NCI-H1436 treated with DMSO at 0.1 percent for 48 hours (cell line): ENCODE measurements around the gene COG2.
"Not testable (repeated sequence)": the region's sequence is repeated elsewhere in the genome, so short reads cannot be mapped to it uniquely, and the experiment has no call there.

Experiments used
- DNase-seq: peaks from one replicate; lab custom pipeline; 2025; lab: John Stamatoyannopoulos, UW

COG2 gene, protein sequence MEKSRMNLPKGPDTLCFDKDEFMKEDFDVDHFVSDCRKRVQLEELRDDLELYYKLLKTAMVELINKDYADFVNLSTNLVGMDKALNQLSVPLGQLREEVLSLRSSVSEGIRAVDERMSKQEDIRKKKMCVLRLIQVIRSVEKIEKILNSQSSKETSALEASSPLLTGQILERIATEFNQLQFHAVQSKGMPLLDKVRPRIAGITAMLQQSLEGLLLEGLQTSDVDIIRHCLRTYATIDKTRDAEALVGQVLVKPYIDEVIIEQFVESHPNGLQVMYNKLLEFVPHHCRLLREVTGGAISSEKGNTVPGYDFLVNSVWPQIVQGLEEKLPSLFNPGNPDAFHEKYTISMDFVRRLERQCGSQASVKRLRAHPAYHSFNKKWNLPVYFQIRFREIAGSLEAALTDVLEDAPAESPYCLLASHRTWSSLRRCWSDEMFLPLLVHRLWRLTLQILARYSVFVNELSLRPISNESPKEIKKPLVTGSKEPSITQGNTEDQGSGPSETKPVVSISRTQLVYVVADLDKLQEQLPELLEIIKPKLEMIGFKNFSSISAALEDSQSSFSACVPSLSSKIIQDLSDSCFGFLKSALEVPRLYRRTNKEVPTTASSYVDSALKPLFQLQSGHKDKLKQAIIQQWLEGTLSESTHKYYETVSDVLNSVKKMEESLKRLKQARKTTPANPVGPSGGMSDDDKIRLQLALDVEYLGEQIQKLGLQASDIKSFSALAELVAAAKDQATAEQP

GRCh38 chr1:230642263-230642959 is at the start of gene COG2:
Gene COG2 (plus strand): TSS chr1:230642481. CDS start chr1:230642607, 126 bp downstream.
- peak; percentile 59 for DNase-seq

DNA sequence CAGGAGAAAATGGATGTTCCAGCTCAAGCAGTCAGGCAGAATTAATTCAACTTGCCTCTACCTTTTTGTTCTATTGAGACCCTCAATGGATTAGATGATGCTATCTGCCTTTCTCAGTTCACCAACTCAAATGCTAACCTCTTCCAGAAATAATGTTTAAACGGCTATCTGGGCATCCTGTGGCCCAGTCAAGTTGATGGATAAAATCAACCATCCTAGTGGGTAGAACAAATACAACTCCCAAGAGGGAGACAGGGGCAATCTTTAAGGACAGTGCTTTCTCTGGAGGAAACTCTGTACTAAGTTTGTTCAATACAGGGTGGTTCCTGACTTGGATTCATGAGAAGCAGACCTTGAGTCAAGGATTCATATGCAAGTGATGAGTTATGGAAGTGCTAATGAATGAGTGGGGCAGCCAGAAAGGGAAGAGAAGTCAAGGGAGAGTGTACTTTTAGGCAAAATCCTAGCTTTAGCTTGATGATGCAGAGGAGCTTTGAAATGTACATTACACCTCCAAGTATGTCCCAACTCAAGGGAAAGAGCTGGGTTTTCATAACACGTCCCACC is 49.4 kb upstream of the COG2 start:
- DNase-seq = no peak

DNA sequence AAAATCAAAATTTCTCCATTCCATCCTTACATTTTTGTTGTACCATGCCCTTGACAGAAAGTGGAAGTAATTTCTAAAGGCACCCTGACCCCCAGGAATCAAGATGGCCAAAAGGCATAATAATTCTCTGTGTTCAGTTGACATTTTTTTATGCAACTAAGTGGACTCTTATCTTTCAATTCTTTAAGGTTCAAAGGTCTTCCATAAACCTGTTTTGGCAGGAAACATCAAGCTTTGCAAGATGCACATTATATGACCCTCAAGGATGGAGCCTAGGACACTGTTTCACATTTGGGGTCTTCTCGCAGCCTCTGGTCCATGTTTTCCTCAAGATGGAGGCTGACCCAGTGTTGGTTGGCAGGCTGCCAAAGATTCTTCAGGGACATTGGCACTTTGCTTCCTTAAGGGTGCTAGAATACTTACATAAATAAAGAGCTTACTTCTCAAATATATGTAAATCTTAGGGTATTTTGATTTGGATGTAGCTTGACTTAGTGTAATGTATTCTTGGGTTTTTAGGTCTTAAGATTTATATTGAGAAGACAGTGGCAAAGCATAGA is 48.0 kb upstream of the COG2 start:
- DNase-seq = no peak

DNA sequence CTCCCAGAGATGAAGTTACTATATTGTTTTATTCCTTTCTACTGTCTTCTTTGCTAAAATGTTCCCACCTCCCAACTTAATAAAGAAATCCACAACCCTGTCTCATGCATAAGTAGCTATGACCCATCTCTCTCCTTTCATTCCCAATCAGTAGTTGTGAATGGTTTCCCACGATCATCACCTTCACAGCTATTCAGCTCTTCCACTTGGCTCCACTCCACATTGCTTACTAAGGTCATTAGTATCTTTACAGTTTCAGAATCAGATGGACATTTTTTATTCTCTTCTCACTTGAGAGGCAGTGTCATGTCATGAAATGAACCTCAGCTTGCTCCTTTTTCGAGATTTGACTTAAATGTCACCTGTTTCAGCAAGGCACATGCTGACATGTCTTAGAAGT is 47.1 kb upstream of the COG2 start:
- no peak for DNase-seq

- DNase-seq = no peak
These were observed 46.0 kb upstream of the COG2 start for GRCh38 chr1:230596306-230596705.

DNA sequence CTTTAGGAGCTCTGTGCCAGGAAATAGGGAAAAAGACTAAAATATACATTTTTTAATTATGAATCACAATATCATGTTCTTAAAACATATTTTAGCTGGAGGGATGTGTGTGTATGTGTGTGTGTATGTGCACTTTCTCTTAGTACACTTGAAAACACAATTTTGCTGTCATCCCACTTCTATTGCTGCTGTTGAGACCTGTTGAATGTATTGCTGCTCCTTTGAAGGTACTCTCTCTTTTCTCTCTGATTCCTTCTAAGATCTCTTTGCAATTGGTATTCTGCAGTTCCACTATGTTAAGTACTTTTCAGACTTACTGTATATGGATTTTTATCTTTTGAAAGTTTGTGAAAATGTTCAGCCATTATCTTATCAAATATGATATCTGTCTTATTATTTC is 43.5 kb upstream of the COG2 start:
- no peak for DNase-seq

DNA sequence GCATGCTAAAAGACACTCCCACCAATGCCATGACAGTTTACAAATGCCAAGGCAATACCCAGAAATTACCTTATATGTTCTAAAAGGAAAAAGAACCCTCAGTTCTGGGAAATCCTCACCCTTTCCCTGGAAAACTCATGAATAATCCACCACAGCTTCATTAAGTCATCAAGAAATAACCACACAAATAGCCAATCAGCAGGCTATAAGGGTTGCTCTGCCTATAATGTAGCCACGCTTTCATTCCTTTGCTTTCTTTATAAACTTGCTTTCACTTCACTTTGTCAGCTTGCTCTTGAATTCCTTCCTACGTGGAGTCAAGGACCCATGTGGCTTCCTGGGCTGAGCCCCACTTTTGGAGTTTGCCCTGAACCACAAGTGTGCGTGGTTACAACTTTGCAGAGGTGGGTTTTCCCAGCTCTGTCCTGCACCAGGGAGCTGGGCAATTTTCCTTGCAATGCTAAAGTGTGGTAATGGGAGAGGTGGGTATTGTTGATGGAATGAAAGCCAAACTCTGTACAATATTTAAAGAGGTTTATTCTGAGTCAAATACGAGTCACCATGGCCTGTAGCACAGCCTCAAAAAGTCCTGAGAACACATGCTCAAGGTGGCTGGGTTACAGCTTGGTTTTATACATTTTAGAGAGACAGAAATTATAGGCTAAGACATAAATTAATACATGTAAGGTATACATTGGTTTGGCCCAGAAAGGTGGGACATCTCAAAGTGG is 42.2 kb upstream of the COG2 start:
- DNase-seq = no peak

- not testable (repeated sequence) for DNase-seq
These were observed 41.5 kb upstream of the COG2 start for GRCh38 chr1:230600657-230601400.

DNA sequence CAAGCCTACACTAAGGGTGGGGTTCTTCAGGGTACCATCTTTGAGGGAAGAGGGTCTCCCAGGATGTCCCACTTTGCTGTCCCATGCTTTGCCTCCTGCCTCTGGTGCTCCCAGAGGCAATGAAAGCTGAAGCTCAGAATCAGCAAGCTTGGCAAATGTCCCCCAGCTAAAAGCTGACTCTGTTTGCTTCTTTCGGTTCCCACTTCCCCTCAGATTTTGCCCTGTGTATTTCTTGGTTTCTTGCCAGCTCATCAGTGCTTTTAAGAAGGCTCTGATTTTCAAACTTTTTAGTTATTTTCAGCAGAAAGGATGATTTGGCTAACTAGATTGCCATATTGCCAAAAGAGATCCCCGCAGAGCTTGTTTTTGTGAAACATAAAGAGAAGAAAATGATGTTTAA is 33.1 kb upstream of the COG2 start:
- DNase-seq = no peak

DNA sequence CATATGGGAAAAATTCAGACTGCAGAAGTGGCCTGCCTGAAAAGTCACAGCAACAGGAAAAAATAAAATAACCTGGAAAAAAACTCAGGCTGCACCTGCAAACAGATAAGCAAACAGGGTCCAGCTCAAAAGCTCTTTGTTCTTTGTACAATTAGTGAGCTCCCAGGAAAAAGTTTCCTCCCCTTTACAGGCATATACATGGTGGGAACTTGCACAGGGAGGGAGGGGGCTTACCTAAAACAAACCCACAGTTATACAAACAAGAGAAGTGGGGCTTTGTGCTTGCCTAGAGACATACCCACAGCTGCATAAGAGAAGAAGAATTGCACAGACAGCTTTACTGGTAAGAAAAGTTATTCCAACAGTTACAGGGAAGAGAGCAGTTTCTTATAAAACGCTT is 31.7 kb upstream of the COG2 start:
- DNase-seq = no peak

GRCh38 chr1:230611128-230611877 is 31.0 kb upstream of the COG2 start:
- no peak for DNase-seq

- DNase-seq = no peak
These were observed 30.4 kb upstream of the COG2 start for GRCh38 chr1:230611878-230612235.

GRCh38 chr1:230612651-230613050 is 29.6 kb upstream of the COG2 start:
- DNase-seq = no peak

GRCh38 chr1:230614121-230614520 is 28.2 kb upstream of the COG2 start:
- DNase-seq = no peak

DNA sequence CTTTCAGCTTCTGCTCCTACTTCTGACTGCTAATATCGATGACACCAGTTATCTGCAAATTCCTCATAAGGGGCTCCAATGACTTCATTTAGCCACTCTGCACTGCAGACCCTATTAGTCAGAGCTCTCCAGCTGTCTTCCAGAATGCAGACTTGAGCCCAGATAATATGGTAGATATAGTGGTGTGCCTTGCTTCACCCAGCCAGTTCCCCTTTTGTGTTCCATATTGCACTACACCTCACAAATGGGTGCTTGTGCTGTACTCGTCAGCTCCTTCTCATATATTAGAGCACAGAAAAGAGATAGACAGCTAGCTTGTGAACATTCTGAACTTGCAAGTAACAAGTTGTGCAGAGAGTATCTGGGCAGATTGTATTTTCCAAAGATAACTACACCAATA is 23.7 kb upstream of the COG2 start:
- no peak for DNase-seq

- no peak for DNase-seq
These were observed 21.5 kb upstream of the COG2 start for GRCh38 chr1:230620649-230621323.

DNA sequence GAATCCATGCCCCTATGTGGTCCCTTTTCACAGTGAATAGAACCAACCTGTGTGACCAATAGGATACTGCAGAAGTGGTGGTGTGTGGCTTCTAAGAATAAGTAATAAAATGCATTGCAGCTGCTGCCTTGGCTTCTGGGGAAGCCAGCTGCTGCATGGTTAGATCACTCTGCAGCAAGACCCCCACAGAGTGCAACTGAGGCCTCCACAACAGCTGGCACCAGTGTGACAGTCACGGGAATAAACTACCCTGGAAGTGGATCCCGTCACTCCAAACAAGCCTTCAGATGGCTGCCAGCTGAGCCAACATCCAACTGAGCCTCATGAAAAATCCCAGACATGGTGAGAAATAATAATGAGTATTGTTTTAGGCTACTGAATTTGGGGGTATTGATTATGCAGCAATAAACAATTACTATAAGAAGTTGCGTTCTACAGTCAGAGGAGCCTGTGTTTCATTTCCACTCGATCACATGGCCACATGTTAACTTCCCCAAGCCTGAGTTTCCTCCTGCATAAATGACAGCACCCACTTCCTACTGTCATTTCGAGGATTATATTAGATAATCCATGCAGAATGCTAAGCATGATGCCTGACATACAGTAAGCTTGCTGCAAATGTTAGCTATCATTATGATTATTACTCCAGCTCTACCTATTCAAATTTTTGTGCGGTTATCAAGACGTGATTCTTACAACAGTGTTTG is 20.8 kb upstream of the COG2 start:
- no peak for DNase-seq

GRCh38 chr1:230622151-230622550 is 20.1 kb upstream of the COG2 start:
- no peak for DNase-seq
